Activated gamma-delta T cell treated with anti-CD3 and anti-CD28 coated beads, Interleukin-2, amount 50 U/mL, for 16 hours (primary cell): Measurements from ENCODE around the gene RBMS3.

ENCODE experiments used
- DNase-seq: peaks from one replicate; pipeline ENCODE4 v3.0.0-alpha.2; 2020; ENCODE audit warnings: low read depth

Gene RBMS3

GRCh38 chr3:29686889-29687592 is 406.2 kb downstream of the RBMS3 start:
- DNase-seq: no peak

GRCh38 chr3:29690686-29691353 is 409.9 kb downstream of the RBMS3 start:
- DNase-seq: no peak

- no peak for DNase-seq
Measured at GRCh38 chr3:29693863-29694262, 413.0 kb downstream of the RBMS3 start.

GRCh38 chr3:29694331-29694730 is 413.5 kb downstream of the RBMS3 start:
- no peak for DNase-seq

GRCh38 chr3:29694783-29695182 is 413.9 kb downstream of the RBMS3 start:
- no peak for DNase-seq

GRCh38 chr3:29695201-29695600 is 414.3 kb downstream of the RBMS3 start:
- no peak for DNase-seq

- no peak for DNase-seq
Measured at GRCh38 chr3:29695643-29696198, 414.9 kb downstream of the RBMS3 start.

- no peak for DNase-seq
Measured at GRCh38 chr3:29696311-29696710, 415.4 kb downstream of the RBMS3 start.

GRCh38 chr3:29697989-29698388 is 417.1 kb downstream of the RBMS3 start:
- DNase-seq: no peak

- DNase-seq: no peak
Measured at GRCh38 chr3:29700256-29700655, 419.4 kb downstream of the RBMS3 start.

GRCh38 chr3:29701326-29701983 is 420.6 kb downstream of the RBMS3 start:
- DNase-seq: no peak

- DNase-seq: no peak
Measured at GRCh38 chr3:29705906-29706844, 425.3 kb downstream of the RBMS3 start.

GRCh38 chr3:29708884-29709283 is 428.0 kb downstream of the RBMS3 start:
- DNase-seq: no peak

GRCh38 chr3:29711255-29711771 is 430.4 kb downstream of the RBMS3 start:
- no peak for DNase-seq

GRCh38 chr3:29716213-29716612 is 435.3 kb downstream of the RBMS3 start:
- DNase-seq: no peak

- no peak for DNase-seq
Measured at GRCh38 chr3:29718661-29719065, 437.8 kb downstream of the RBMS3 start.

- DNase-seq: no peak
Measured at GRCh38 chr3:29720665-29721064, 439.8 kb downstream of the RBMS3 start.

GRCh38 chr3:29721789-29722188 is 440.9 kb downstream of the RBMS3 start:
- no peak for DNase-seq

GRCh38 chr3:29731050-29731449 is 450.2 kb downstream of the RBMS3 start:
- DNase-seq: no peak

GRCh38 chr3:29741231-29741630 is 460.4 kb downstream of the RBMS3 start:
- DNase-seq: no peak

- no peak for DNase-seq
Measured at GRCh38 chr3:29745232-29745870, 464.5 kb downstream of the RBMS3 start.
